ENCODE results near the gene SEZ6.

SEZ6 gene

GRCh38 chr17:28973425-28973824, 32.4 kb downstream of the SEZ6 start:
- H3K4me3 ChIP-seq (ENCODE audit: control insufficient read depth, low read depth, low read length): no peak overlapping the region
- TF ChIP-seq CTCF (IDR thresholded peaks at IDR 0.05; ENCODE audit: control insufficient read depth, insufficient read depth, low read depth, low read length, missing control alignments): peak; percentile 5
- no peak for DNase-seq (ENCODE audit: low read depth)

- no peak overlapping the region for H3K4me3 ChIP-seq (ENCODE audit: control insufficient read depth, low read depth, low read length)
- DNase-seq (ENCODE audit: low read depth): no peak
- TF ChIP-seq CTCF (IDR thresholded peaks at IDR 0.05; ENCODE audit: control insufficient read depth, insufficient read depth, low read depth, low read length, missing control alignments): no peak
These were observed 33.4 kb downstream of the SEZ6 start for GRCh38 chr17:28972437-28972836.

- H3K4me3 ChIP-seq (ENCODE audit: control insufficient read depth, low read depth, low read length): no peak overlapping the region
- DNase-seq (ENCODE audit: low read depth): no peak
- TF ChIP-seq CTCF (IDR thresholded peaks at IDR 0.05; ENCODE audit: control insufficient read depth, insufficient read depth, low read depth, low read length, missing control alignments): no peak
These were observed 35.0 kb downstream of the SEZ6 start for GRCh38 chr17:28970879-28971278.

GRCh38 chr17:28969706-28970393, 36.0 kb downstream of the SEZ6 start:
- no peak overlapping the region for H3K4me3 ChIP-seq (ENCODE audit: control insufficient read depth, low read depth, low read length)
- TF ChIP-seq CTCF (IDR thresholded peaks at IDR 0.05; ENCODE audit: control insufficient read depth, insufficient read depth, low read depth, low read length, missing control alignments): no peak

GRCh38 chr17:28968914-28969295, 36.9 kb downstream of the SEZ6 start:
- no peak overlapping the region for H3K4me3 ChIP-seq (ENCODE audit: control insufficient read depth, low read depth, low read length)
- TF ChIP-seq CTCF (IDR thresholded peaks at IDR 0.05; ENCODE audit: control insufficient read depth, insufficient read depth, low read depth, low read length, missing control alignments): no peak
- no peak for DNase-seq (ENCODE audit: low read depth)

More at GRCh38 chr17:28969706-28970393, 36.0 kb downstream of the SEZ6 start:
- no peak for DNase-seq (ENCODE audit: low read depth)

- TF ChIP-seq CTCF (IDR thresholded peaks at IDR 0.05; ENCODE audit: control insufficient read depth, insufficient read depth, low read depth, low read length, missing control alignments): no peak
- H3K4me3 ChIP-seq (ENCODE audit: control insufficient read depth, low read depth, low read length): no peak overlapping the region
- no peak for DNase-seq (ENCODE audit: low read depth)
These were observed 37.5 kb downstream of the SEZ6 start for GRCh38 chr17:28968231-28968913.

Data from AG09309 (cell line).